ENCODE data around the gene GPX3. TPM values are rescaled to one million over a fixed set of nuclear protein-coding genes. Genes with fewer than 3 reads are reported as not detected.
A peak's percentile ranks its signal among the peaks of the same experiment; 100 is the strongest.

The GPX3 gene
- total RNA-seq, 2 experiments from 2014 or later: not detected

DNA sequence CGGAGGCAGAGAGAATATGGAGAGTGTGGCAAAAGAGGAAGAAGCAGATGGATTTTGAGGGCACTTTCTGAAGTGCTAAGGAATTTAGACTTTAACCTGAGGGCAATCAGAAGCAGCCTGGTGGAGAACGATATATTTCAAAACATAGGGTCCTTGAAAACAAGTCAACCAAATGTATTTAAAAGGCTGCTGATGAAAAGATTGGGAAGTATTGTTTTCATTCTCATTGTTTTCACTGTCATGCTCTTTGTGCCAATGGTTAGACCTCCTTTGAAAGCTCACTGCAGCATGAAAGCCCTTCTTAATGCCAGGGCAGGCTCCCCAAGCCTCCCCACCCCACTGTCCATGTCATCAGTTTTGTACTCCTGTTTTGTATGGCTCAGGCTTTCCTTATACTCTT lies 2.5 kb upstream of the GPX3 start:
- Mint-ChIP-seq H3K27ac (no peak overlapping the region), H3K4me3 (no peak overlapping the region), H3K9me3 (no peaks in the 10 kb centered on the region), H3K4me1 (ENCODE audit: low read depth) (peaks cover 20% of the 10 kb centered on the region), H3K36me3 (no peaks in the 10 kb centered on the region), H3K27me3 (no peaks in the 10 kb centered on the region)
- no peak for DNase-seq
- POLR2A ChIA-PET: no interaction called here
- CTCF ChIA-PET: interaction anchor here (0.9 kb wide), 1 partner anchor 97 kb away, joined by 4 read pairs; no protein-coding TSS in a partner anchor
- intact Hi-C loops (cut with micrococcal nuclease): no loop called here

DNA sequence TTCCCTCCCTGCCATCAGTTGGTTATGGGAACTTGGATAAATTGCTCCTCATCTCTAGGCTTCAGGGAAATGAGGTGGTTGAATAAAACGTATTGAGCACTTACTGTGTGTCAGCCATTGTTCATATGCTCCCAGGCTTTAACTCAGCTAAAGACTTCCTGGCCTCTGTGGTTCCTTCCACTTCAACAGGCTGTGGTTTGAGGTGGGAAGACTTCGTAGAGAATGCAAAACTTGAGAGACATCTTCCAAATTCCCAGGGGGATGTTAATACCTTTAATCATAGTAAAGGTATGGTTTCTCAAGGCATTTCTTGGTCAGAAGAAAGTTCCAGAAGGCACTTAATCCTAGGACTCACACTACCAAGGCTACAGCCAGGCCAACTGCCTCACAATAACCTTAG lies 1.5 kb upstream of the GPX3 start:
- CTCF ChIA-PET: interaction anchor here (2.0 kb wide), 1 partner anchor 97 kb away, joined by 5 read pairs; no protein-coding TSS in a partner anchor
- Mint-ChIP-seq H3K4me3 (no peak overlapping the region), H3K27me3 (no peaks in the 10 kb centered on the region), H3K4me1 (ENCODE audit: low read depth) (peaks cover 23% of the 10 kb centered on the region), H3K27ac (no peak overlapping the region), H3K36me3 (no peaks in the 10 kb centered on the region), H3K9me3 (no peaks in the 10 kb centered on the region)
- no peak for DNase-seq
- intact Hi-C loops (cut with micrococcal nuclease): no loop called here
- POLR2A ChIA-PET: no interaction called here

DNA sequence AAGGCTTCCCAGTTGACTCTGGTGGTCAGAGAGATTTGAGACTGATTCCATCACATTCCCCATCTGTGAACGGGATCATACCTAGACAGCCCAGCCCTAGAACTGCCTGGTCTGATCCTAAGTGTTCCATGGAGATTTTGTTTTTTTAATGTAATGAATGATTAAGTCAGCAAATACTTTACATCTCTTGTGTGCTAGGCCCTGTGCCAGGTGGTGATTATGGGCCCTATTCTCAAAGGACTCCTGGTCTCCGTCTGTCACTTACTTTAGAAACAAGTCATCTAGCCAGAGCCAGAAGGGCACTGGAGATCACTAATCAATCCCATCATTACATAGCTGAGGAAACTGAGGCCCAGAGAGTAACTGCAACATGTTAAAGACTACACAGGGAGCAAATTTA lies 1.1 kb upstream of the GPX3 start:
- Mint-ChIP-seq H3K4me1 (ENCODE audit: low read depth) (peaks cover 23% of the 10 kb centered on the region), H3K27ac (no peak overlapping the region), H3K36me3 (peaks cover 3% of the 10 kb centered on the region), H3K4me3 (no peak overlapping the region), H3K9me3 (no peaks in the 10 kb centered on the region), H3K27me3 (no peaks in the 10 kb centered on the region)
- CTCF ChIA-PET: interaction anchor here (2.0 kb wide), 1 partner anchor 96 kb away, joined by 5 read pairs; no protein-coding TSS in a partner anchor
- intact Hi-C loops (cut with micrococcal nuclease): no loop called here
- no peak for DNase-seq
- POLR2A ChIA-PET: interaction anchor here (1.3 kb wide), 1 partner anchor 67 kb away, joined by 4 read pairs; no protein-coding TSS in a partner anchor

DNA sequence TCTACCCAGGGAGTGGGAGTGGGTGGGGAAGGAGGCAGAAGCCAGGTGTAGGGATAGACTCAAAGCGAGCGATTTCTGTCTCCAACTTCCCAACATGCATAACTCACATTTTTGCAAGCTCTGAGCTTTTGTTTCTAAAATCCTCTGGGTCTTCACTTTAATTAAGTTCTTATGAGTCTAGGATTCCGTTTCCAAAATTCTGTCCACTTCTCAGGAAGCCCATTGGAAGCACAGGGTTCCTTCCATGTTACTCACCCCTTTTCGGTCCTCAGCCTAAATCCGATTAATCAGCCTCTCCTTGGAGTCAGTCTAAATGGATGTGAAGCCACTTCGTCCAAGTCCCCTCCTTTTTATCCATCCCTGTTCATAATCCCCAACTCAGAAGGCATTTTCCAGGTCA lies 1.4 kb downstream of the GPX3 start:
- no peak overlapping the region for H3K4me3 Mint-ChIP-seq
- H3K9me3 Mint-ChIP-seq: no peaks in the 10 kb centered on the region
- peaks cover 9% of the 10 kb centered on the region for H3K36me3 Mint-ChIP-seq

DNA sequence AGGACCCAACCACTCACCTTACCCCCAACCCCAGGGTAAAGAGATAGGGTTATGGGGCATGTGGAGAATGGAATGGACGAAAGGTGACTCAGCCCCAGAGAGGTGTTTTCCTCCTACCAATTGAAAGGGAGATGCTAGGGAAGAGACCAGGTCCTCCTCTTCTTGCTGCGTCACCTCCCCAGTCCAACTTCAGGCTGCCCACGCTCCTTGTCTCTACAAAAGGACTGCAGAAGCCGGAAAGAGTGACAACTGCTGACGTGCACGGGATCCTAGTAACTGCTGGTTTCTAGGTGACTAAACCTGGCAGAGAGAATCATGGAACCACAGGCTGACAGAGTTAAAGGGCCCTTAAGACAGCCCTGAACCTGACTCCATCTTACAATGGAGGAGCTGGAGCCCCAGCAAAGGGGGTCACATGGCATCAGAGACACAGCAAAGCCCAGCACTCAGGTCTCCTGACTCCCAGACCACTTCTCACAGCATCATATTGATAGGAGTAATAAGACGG lies 2.2 kb downstream of the GPX3 start:
- ChIA-PET CTCF (no interaction called here), POLR2A (no interaction called here)
- Mint-ChIP-seq H3K36me3 (peaks cover 13% of the 10 kb centered on the region), H3K9me3 (no peaks in the 10 kb centered on the region), H3K4me3 (no peak overlapping the region), H3K27ac (peak overlapping the region; percentile 18), H3K27me3 (no peaks in the 10 kb centered on the region), H3K4me1 (ENCODE audit: low read depth) (peaks cover 26% of the 10 kb centered on the region)
- DNase-seq: peak; percentile 56
- intact Hi-C loops (cut with micrococcal nuclease): no loop called here

More for the DNA sequence above, 1.4 kb downstream of the GPX3 start:
- POLR2A ChIA-PET: interaction anchor here (1.1 kb wide), 1 partner anchor 10 kb away, joined by 3 read pairs; no protein-coding TSS in a partner anchor
- H3K27me3 Mint-ChIP-seq: no peaks in the 10 kb centered on the region
- intact Hi-C loops (cut with micrococcal nuclease): no loop called here
- H3K4me1 Mint-ChIP-seq (ENCODE audit: low read depth): peaks cover 26% of the 10 kb centered on the region
- CTCF ChIA-PET: no interaction called here
- no peak overlapping the region for H3K27ac Mint-ChIP-seq
- no peak for DNase-seq

DNA sequence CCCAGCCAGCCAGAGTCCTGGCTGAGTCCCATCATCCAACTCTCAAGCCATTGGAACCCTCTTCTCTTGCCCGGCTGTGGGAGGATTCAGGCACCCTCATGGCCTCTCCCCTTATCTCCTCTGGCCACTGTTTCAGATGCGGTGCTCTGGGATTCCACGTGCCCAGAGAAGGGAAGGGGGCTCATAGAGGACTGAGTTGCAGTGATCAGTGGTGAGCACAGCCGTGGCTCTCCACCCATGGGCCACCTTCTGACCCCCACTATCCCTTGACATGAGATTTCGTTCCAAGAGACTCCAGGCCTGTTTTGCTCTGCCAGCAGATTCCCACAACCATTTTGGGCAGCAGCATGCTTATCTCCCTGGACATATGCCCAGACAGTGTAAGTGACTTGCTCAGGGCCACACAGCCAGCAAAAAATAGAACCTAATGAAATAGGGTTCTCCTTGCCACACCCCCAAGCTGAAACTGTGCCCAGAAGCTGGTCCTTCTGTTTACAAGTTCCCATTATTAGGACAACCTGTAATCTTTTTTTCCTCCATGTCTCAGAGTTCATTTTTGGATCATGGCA lies 2.7 kb downstream of the GPX3 start:
- intact Hi-C loops (cut with micrococcal nuclease): no loop called here
- no peak overlapping the region for H3K4me3 Mint-ChIP-seq
- H3K4me1 Mint-ChIP-seq (ENCODE audit: low read depth): peaks cover 26% of the 10 kb centered on the region
- no peaks in the 10 kb centered on the region for H3K27me3 Mint-ChIP-seq
- peaks cover 16% of the 10 kb centered on the region for H3K36me3 Mint-ChIP-seq
- POLR2A ChIA-PET: no interaction called here
- DNase-seq: no peak
- CTCF ChIA-PET: no interaction called here
- no peak overlapping the region for H3K27ac Mint-ChIP-seq
- H3K9me3 Mint-ChIP-seq: no peaks in the 10 kb centered on the region

DNA sequence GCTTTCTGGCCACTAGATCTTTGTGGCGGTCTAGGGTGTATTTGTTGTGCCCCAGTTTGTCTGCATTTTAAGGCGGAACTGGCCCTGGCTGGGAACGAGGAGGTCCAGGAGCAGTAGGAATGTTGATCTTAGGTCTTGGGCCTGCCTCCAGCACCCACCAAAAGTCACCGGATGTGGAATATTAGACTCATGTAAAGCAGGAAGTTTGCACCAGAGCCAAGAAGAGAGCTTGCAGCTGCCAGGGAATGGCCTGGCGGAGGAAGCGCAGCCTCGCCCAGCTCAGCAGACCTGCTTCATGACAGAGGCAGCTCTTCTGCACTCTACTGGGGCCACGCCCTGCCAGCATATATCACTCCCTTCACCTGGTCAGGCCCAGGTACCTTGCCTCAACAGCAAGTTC lies 3.3 kb downstream of the GPX3 start:
- Mint-ChIP-seq H3K27me3 (no peaks in the 10 kb centered on the region), H3K4me3 (no peak overlapping the region), H3K36me3 (peaks cover 20% of the 10 kb centered on the region), H3K27ac (no peak overlapping the region), H3K9me3 (no peaks in the 10 kb centered on the region), H3K4me1 (ENCODE audit: low read depth) (peaks cover 28% of the 10 kb centered on the region)
- ChIA-PET POLR2A (no interaction called here), CTCF (no interaction called here)
- DNase-seq: no peak
- intact Hi-C loops (cut with micrococcal nuclease): no loop called here

DNA sequence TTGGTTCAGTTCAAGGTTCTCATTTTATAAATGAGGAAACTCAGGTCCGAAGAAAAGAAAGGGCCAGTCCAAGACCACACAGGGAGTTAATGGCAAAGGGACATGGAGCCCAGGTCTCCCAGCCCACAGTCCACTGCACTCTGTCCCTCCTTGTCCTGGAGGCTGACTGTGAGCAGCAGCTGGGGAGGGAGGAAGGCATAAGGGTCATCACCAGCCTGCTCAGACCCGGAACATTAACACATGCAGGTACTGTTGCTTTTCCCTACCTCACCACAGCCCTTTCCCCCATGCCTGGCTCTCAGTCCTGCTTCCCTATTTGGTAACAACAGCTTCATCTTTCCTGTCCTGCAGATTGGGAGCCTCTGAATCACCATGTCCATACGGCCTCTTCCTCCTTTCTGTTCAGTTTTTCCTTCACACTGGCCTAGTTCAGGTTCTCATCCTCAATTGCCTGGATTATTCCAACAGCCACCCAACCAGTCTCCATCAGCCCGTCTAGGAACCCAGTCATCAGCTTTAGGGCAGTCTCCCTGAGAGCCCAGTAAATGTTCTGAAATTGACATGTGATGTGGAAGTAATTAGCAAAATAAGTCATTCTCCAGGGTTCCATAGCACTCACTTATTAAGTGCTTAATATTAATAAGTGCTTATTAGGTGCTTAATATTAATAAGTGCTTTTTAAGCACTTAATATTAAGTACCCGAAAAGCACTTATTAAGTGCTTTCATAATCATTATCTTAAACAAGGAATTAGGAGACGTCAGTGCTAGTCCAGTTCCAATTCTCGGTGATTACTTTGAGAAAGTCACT lies 4.3 kb downstream of the GPX3 start:
- Mint-ChIP-seq H3K27me3 (no peaks in the 10 kb centered on the region), H3K9me3 (no peaks in the 10 kb centered on the region), H3K4me3 (no peak overlapping the region), H3K36me3 (peaks cover 30% of the 10 kb centered on the region), H3K4me1 (ENCODE audit: low read depth) (peaks cover 28% of the 10 kb centered on the region), H3K27ac (peak overlapping the region; percentile 5)
- ChIA-PET POLR2A (no interaction called here), CTCF (interaction anchor here (1.8 kb wide), 1 partner anchor 102 kb away, joined by 5 read pairs; no protein-coding TSS in a partner anchor)
- DNase-seq: no peak
- intact Hi-C loops (cut with micrococcal nuclease): no loop called here

DNA sequence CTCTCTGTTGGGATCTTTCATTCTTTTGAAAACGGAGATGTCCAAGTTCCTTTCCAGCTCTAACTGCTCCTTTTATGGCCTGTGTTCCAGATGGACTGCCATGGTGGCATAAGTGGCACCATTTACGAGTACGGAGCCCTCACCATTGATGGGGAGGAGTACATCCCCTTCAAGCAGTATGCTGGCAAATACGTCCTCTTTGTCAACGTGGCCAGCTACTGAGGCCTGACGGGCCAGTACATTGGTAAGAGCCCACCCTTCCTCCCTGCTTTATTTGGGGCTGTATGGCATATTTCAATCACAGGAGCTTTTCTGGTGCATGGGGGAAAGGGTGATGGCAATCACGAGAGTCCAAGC lies 4.8 kb downstream of the GPX3 start:
- no peak for DNase-seq
- ChIA-PET POLR2A (no interaction called here), CTCF (interaction anchor here (1.8 kb wide), 1 partner anchor 101 kb away, joined by 5 read pairs; no protein-coding TSS in a partner anchor)
- Mint-ChIP-seq H3K4me1 (ENCODE audit: low read depth) (peaks cover 27% of the 10 kb centered on the region), H3K4me3 (no peak overlapping the region), H3K9me3 (no peaks in the 10 kb centered on the region), H3K27me3 (no peaks in the 10 kb centered on the region), H3K36me3 (peaks cover 35% of the 10 kb centered on the region), H3K27ac (no peak overlapping the region)
- intact Hi-C loops (cut with micrococcal nuclease): no loop called here

DNA sequence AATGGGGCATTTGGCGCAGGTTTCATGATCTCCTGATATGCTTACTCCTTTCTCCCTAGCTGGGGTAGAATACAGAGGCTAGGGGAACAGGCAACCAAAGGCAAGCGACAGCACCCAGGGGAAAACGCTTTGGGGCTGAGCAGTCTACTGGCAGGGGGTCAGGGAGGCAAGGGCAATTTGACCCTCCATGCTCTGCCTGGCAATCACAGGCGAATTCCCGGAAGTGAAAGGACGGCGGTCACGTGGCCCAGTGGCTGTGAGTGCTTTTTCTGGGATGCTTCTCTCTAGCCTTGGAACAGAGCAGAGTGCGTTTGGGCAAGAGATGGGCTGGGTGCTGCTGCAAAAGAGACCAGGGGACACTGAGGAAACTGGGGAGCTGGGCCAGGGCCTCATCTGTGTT lies 5.7 kb downstream of the GPX3 start:
- no peaks in the 10 kb centered on the region for H3K27me3 Mint-ChIP-seq
- H3K4me1 Mint-ChIP-seq (ENCODE audit: low read depth): peaks cover 23% of the 10 kb centered on the region
- H3K27ac Mint-ChIP-seq: peak overlapping the region; percentile 42
- intact Hi-C loops (cut with micrococcal nuclease): no loop called here
- H3K4me3 Mint-ChIP-seq: no peak overlapping the region
- CTCF ChIA-PET: interaction anchor here (1.8 kb wide), 1 partner anchor 100 kb away, joined by 5 read pairs; no protein-coding TSS in a partner anchor
- POLR2A ChIA-PET: interaction anchor here (0.6 kb wide), 1 partner anchor 100 kb away, joined by 4 read pairs; no protein-coding TSS in a partner anchor
- H3K9me3 Mint-ChIP-seq: no peaks in the 10 kb centered on the region
- no peak for DNase-seq
- peaks cover 43% of the 10 kb centered on the region for H3K36me3 Mint-ChIP-seq

DNA sequence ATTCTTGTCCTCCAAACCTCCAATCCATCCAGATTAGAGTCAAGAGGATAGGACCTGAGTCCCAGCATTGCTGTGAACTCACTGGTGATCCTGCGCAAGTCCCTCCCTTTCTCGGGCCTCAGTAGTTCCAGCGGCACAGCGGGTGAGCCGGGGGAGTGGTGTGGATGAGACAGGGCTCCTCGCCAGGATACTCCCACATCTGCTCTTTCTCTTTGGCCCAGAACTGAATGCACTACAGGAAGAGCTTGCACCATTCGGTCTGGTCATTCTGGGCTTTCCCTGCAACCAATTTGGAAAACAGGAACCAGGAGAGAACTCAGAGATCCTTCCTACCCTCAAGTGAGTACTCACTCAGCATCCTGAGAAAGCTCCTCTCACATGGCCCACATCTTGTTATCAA lies 6.3 kb downstream of the GPX3 start:
- no peak overlapping the region for H3K4me3 Mint-ChIP-seq
- POLR2A ChIA-PET: interaction anchor here (1.1 kb wide), 1 partner anchor 52 kb away, joined by 3 read pairs; no protein-coding TSS in a partner anchor
- intact Hi-C loops (cut with micrococcal nuclease): no loop called here
- no peaks in the 10 kb centered on the region for H3K9me3 Mint-ChIP-seq
- H3K27ac Mint-ChIP-seq: peak overlapping the region; percentile 5
- DNase-seq: no peak
- H3K36me3 Mint-ChIP-seq: peaks cover 48% of the 10 kb centered on the region
- H3K4me1 Mint-ChIP-seq (ENCODE audit: low read depth): peaks cover 18% of the 10 kb centered on the region
- H3K27me3 Mint-ChIP-seq: no peaks in the 10 kb centered on the region
- CTCF ChIA-PET: no interaction called here

DNA sequence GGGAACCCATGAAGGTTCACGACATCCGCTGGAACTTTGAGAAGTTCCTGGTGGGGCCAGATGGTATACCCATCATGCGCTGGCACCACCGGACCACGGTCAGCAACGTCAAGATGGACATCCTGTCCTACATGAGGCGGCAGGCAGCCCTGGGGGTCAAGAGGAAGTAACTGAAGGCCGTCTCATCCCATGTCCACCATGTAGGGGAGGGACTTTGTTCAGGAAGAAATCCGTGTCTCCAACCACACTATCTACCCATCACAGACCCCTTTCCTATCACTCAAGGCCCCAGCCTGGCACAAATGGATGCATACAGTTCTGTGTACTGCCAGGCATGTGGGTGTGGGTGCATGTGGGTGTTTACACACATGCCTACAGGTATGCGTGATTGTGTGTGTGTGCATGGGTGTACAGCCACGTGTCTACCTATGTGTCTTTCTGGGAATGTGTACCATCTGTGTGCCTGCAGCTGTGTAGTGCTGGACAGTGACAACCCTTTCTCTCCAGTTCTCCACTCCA lies 7.6 kb downstream of the GPX3 start:
- POLR2A ChIA-PET: interaction anchor here (1.1 kb wide), 1 partner anchor 50 kb away, joined by 3 read pairs; no protein-coding TSS in a partner anchor

More for the DNA sequence above, 7.6 kb downstream of the GPX3 start:
- intact Hi-C loops (cut with micrococcal nuclease): no loop called here
- CTCF ChIA-PET: no interaction called here
- Mint-ChIP-seq H3K27ac (no peak overlapping the region), H3K9me3 (no peaks in the 10 kb centered on the region), H3K36me3 (peaks cover 59% of the 10 kb centered on the region), H3K27me3 (no peaks in the 10 kb centered on the region), H3K4me1 (ENCODE audit: low read depth) (peaks cover 8% of the 10 kb centered on the region), H3K4me3 (no peak overlapping the region)
- no peak for DNase-seq

All from activated CD4-positive, alpha-beta memory T cell treated with anti-CD3 and anti-CD28 coated beads for 36 hours (primary cell).